ENCODE measurements around the gene MBD2.
A peak's percentile ranks its signal among the peaks of the same experiment; 100 is the strongest.

GRCh38 chr18:54119524-54120019 is 104.9 kb downstream of the MBD2 start:
- TF ChIP-seq, protein P1, sequence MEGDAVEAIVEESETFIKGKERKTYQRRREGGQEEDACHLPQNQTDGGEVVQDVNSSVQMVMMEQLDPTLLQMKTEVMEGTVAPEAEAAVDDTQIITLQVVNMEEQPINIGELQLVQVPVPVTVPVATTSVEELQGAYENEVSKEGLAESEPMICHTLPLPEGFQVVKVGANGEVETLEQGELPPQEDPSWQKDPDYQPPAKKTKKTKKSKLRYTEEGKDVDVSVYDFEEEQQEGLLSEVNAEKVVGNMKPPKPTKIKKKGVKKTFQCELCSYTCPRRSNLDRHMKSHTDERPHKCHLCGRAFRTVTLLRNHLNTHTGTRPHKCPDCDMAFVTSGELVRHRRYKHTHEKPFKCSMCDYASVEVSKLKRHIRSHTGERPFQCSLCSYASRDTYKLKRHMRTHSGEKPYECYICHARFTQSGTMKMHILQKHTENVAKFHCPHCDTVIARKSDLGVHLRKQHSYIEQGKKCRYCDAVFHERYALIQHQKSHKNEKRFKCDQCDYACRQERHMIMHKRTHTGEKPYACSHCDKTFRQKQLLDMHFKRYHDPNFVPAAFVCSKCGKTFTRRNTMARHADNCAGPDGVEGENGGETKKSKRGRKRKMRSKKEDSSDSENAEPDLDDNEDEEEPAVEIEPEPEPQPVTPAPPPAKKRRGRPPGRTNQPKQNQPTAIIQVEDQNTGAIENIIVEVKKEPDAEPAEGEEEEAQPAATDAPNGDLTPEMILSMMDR (IDR thresholded peaks at IDR 0.05) = peak in 2 of 3 donors; percentile 20 to 25
- TF ChIP-seq POLR2A (IDR thresholded peaks at IDR 0.05) = no peak
